Neural cell (in vitro differentiated cells): ENCODE measurements around the gene SCAP.

Experiments used
- CTCF ChIP-seq: fragments of 450-650 bp; IDR thresholded peaks from 2 replicates; pipeline ENCODE4 v1.5.1; 2014; ENCODE audit warnings: antibody characterized with exemption, mild to moderate bottlenecking, moderate library complexity; ENCODE audit not compliant: poor library complexity, severe bottlenecking
- RAD21 ChIP-seq: fragments of 450-650 bp; conservative IDR thresholded peaks from 2 replicates; pipeline ENCODE4 v1.6.1; 2014; ENCODE audit warnings: antibody characterized with exemption, mild to moderate bottlenecking, moderate library complexity
- SMC3 ChIP-seq: fragments of 450-650 bp; conservative IDR thresholded peaks from 2 replicates; pipeline ENCODE4 v1.6.1; 2014; ENCODE audit warnings: antibody characterized with exemption, mild to moderate bottlenecking, moderate library complexity; ENCODE audit not compliant: poor library complexity

GRCh38 chr3:47496892-47497291 is 21.2 kb upstream of the SCAP start:
- TF ChIP-seq SMC3: no peak
- no peak for TF ChIP-seq CTCF
- TF ChIP-seq RAD21: no peak
